OCI-LY3 (cell line): ENCODE results near the gene CHRNA7.
"Not testable (repeated sequence)": the region's sequence is repeated elsewhere in the genome, so short reads cannot be mapped to it uniquely, and the experiment has no call there.

Experiments used
- H2AFZ ChIP-seq: fragments of 200-600, 300-600 bp; shearing (Covaris generic); 2 replicates; pipeline ENCODE4 v1.6.0; 2014; ENCODE audit warnings: antibody characterized with exemption, low read depth, low read length
- H3K27ac ChIP-seq: fragments of 200-600, 300-600 bp; sonication (generic); 2 replicates; pipeline ENCODE4 v1.5.1; 2014; ENCODE audit warnings: mild to moderate bottlenecking, low read length, moderate library complexity, mixed read lengths
- H3K27me3 ChIP-seq: fragments of 200-600, 300-600 bp; sonication (generic); 2 replicates; pipeline ENCODE4 v1.6.1; 2014; ENCODE audit warnings: low read depth, low read length, mixed read lengths
- H3K36me3 ChIP-seq: fragments of 200-600, 300-600 bp; sonication (generic); replicated peaks from 2 replicates; pipeline ENCODE3; 2014; ENCODE audit warnings: low read depth, low read length, mixed read lengths
- H3K4me1 ChIP-seq: fragments of 300-600, 200-600 bp; sonication (generic); 2 replicates; pipeline ENCODE4 v1.6.1; 2014; ENCODE audit warnings: low read length, mixed read lengths
- H3K4me2 ChIP-seq: fragments of 200-600, 300-600 bp; sonication (generic); 2 replicates; pipeline ENCODE4 v1.6.1; 2014; ENCODE audit warnings: low read length, mixed read lengths
- H3K4me3 ChIP-seq: fragments of 300-600, 200-600 bp; sonication (generic); 2 replicates; pipeline ENCODE4 v1.5.1; 2014; ENCODE audit warnings: antibody characterized with exemption, mild to moderate bottlenecking, low read length, moderate library complexity
- H3K79me2 ChIP-seq: fragments of 300-600, 200-600 bp; shearing (Covaris generic); 2 replicates; pipeline ENCODE4 v1.6.1; 2014; ENCODE audit warnings: mild to moderate bottlenecking, low read length, mixed read lengths
- H3K9ac ChIP-seq: fragments of 300-600, 200-600 bp; shearing (Covaris generic); 2 replicates; pipeline ENCODE4 v1.6.0; 2014; ENCODE audit warnings: mild to moderate bottlenecking, low read length, moderate library complexity
- H3K9me3 ChIP-seq: fragments of 200-600, 300-600 bp; shearing (Covaris generic); 2 replicates; pipeline ENCODE4 v1.6.1; 2014; ENCODE audit warnings: low read length, mixed read lengths; ENCODE audit not compliant: insufficient read depth
- H4K20me1 ChIP-seq: fragments of 200-600, 300-600 bp; sonication (generic); 2 replicates; pipeline ENCODE4 v1.6.1; 2016; ENCODE audit warnings: low read length, mixed read lengths; ENCODE audit not compliant: insufficient read depth
- EZH2phosphoT487 ChIP-seq: fragments of 200-600 bp; shearing (Covaris generic); IDR thresholded peaks from 2 replicates; pipeline ENCODE4 v1.6.1; 2018; ENCODE audit warnings: antibody characterized with exemption, mixed run types, low read depth
- TF ChIP-seq, protein P1 (sequence below): fragments of 200-600, 300-600 bp; sonication (generic); IDR thresholded peaks from 2 replicates; pipeline ENCODE4 v1.5.1; 2014; ENCODE audit warnings: antibody characterized with exemption, low read length, low read depth

The CHRNA7 gene

GRCh38 chr15:32148833-32149555 lies 118.7 kb downstream of the CHRNA7 start:
- H3K79me2 ChIP-seq, result no peaks in the 10 kb centered on the region
- H3K4me1 ChIP-seq, result peaks cover 8% of the 10 kb centered on the region
- no peak overlapping the region for H3K4me3 ChIP-seq
- H4K20me1 ChIP-seq, result no peaks in the 10 kb centered on the region
- H3K4me2 ChIP-seq, result no peak overlapping the region
- TF ChIP-seq EZH2phosphoT487, result no peak
- TF ChIP-seq, protein P1, sequence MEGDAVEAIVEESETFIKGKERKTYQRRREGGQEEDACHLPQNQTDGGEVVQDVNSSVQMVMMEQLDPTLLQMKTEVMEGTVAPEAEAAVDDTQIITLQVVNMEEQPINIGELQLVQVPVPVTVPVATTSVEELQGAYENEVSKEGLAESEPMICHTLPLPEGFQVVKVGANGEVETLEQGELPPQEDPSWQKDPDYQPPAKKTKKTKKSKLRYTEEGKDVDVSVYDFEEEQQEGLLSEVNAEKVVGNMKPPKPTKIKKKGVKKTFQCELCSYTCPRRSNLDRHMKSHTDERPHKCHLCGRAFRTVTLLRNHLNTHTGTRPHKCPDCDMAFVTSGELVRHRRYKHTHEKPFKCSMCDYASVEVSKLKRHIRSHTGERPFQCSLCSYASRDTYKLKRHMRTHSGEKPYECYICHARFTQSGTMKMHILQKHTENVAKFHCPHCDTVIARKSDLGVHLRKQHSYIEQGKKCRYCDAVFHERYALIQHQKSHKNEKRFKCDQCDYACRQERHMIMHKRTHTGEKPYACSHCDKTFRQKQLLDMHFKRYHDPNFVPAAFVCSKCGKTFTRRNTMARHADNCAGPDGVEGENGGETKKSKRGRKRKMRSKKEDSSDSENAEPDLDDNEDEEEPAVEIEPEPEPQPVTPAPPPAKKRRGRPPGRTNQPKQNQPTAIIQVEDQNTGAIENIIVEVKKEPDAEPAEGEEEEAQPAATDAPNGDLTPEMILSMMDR, result no peak
- H3K9me3 ChIP-seq, result no peaks in the 10 kb centered on the region
- H3K27me3 ChIP-seq, result no peaks in the 10 kb centered on the region
- no peak overlapping the region for H3K9ac ChIP-seq
- H3K36me3 ChIP-seq, result no peaks in the 10 kb centered on the region
- H2AFZ ChIP-seq, result no peak overlapping the region
- no peak overlapping the region for H3K27ac ChIP-seq

GRCh38 chr15:32152574-32152973 lies 122.3 kb downstream of the CHRNA7 start:
- TF ChIP-seq EZH2phosphoT487, result no peak
- TF ChIP-seq, protein P1, result no peak
- no peaks in the 10 kb centered on the region for H3K9me3 ChIP-seq

DNA sequence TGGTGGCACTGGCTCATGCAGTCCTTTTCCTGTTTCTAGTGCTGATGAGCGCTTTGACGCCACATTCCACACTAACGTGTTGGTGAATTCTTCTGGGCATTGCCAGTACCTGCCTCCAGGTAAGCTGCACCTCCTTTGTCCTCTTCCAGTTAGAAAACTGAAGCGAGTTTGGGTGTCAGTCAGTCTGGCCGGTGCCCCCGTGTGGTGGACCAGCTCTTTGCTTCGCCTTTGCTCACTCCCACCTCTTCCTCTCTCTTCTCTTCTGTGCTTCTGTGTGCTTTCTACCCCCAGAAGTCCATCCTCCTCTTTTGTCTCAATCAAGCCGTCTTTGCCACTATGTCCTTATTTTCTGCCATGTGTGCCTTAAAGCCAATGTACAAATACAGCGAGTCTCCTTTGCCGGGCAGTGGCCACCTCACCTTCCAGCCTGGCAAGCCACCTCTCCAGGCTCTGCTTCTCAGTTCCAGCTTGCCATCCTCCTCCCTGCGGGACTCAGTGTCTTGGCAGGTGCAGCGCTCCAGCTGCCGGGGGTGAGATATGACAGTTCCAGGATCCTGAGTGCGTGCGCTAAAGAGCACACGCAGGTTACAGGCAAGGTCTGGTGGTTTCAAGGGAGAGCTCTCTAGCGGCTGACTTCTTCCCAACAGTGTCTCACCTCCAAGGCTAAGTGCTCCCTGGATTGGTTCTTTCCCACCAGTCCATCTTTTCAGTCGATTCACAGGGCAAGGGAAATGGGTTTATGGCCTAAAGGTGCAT lies 123.7 kb downstream of the CHRNA7 start:
- H3K27ac ChIP-seq, H2AFZ ChIP-seq, H3K4me1 ChIP-seq, H3K9me3 ChIP-seq, H3K4me2 ChIP-seq, H4K20me1 ChIP-seq, H3K4me3 ChIP-seq, H3K27me3 ChIP-seq, H3K79me2 ChIP-seq, H3K36me3 ChIP-seq, H3K9ac ChIP-seq: not testable (repeated sequence)

More at GRCh38 chr15:32152574-32152973, 122.3 kb downstream of the CHRNA7 start:
- Histone ChIP-seq H3K4me3 (no peak overlapping the region), H3K79me2 (no peaks in the 10 kb centered on the region), H3K27ac (no peak overlapping the region), H2AFZ (no peak overlapping the region), H3K9ac (no peak overlapping the region), H3K36me3 (no peaks in the 10 kb centered on the region), H4K20me1 (no peaks in the 10 kb centered on the region), H3K4me1 (peaks cover 8% of the 10 kb centered on the region), H3K27me3 (no peaks in the 10 kb centered on the region), H3K4me2 (no peak overlapping the region)

- not testable (repeated sequence) for H3K27ac ChIP-seq, H3K4me2 ChIP-seq, H3K4me3 ChIP-seq, H3K36me3 ChIP-seq, H3K4me1 ChIP-seq, H4K20me1 ChIP-seq, H3K9me3 ChIP-seq, H3K27me3 ChIP-seq, H2AFZ ChIP-seq, H3K79me2 ChIP-seq, H3K9ac ChIP-seq
Measured at GRCh38 chr15:32162143-32162542, 131.8 kb downstream of the CHRNA7 start.

DNA sequence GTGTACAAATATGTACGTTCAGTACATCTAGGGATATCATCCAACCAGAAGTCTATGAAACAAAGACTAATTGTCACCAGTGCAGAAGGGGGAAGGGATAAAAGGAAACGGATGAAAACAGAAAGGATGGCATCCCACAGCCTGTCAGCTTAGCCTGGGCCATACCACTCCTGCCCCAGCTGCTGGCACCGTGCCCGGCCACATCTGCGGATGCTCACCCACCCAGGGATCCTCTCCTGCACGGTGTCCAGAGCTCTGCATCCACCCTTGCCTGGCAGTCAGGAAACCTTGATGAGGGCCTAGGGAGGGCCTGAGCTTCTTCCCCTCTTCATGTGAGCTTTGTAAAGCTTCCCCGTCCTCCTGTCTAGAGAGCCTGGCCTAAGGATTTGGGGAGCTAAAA lies 133.8 kb downstream of the CHRNA7 start:
- not testable (repeated sequence) for H3K79me2 ChIP-seq, H4K20me1 ChIP-seq, H3K27ac ChIP-seq, H3K4me2 ChIP-seq, H3K4me1 ChIP-seq, H3K27me3 ChIP-seq, H2AFZ ChIP-seq, H3K9ac ChIP-seq, H3K4me3 ChIP-seq, H3K36me3 ChIP-seq, H3K9me3 ChIP-seq

- not testable (repeated sequence) for H3K9me3 ChIP-seq, H4K20me1 ChIP-seq, H3K4me1 ChIP-seq, H3K27me3 ChIP-seq, H2AFZ ChIP-seq, H3K4me2 ChIP-seq, H3K36me3 ChIP-seq, H3K4me3 ChIP-seq, H3K9ac ChIP-seq, H3K27ac ChIP-seq, H3K79me2 ChIP-seq
Measured at GRCh38 chr15:32164747-32165146, 134.4 kb downstream of the CHRNA7 start.

- H3K4me2 ChIP-seq, H3K4me1 ChIP-seq, H3K9ac ChIP-seq, H3K36me3 ChIP-seq, H3K79me2 ChIP-seq, H3K9me3 ChIP-seq, H3K4me3 ChIP-seq, H3K27ac ChIP-seq, H4K20me1 ChIP-seq, H3K27me3 ChIP-seq, H2AFZ ChIP-seq: not testable (repeated sequence)
Measured at GRCh38 chr15:32165775-32166174, 135.5 kb downstream of the CHRNA7 start.

GRCh38 chr15:32166270-32166669 lies 136.0 kb downstream of the CHRNA7 start:
- not testable (repeated sequence) for H3K4me2 ChIP-seq, H3K9me3 ChIP-seq, H3K4me3 ChIP-seq, H3K4me1 ChIP-seq, H4K20me1 ChIP-seq, H3K36me3 ChIP-seq, H3K27me3 ChIP-seq, H3K79me2 ChIP-seq, H3K9ac ChIP-seq, H2AFZ ChIP-seq, H3K27ac ChIP-seq
